HepG2 (cell line): ENCODE measurements around the gene THOC6. TPM values are rescaled to one million over a fixed set of nuclear protein-coding genes. Genes with fewer than 3 reads are reported as not detected.

ENCODE experiments used
- AGO2 ChIP-seq: fragments of 200-400 bp; formaldehyde crosslinking; optimal IDR thresholded peaks from 2 replicates; pipeline ENCODE3; 2017; ENCODE audit warnings: mild to moderate bottlenecking, low read depth, low read length, moderate library complexity
- ARID3A ChIP-seq: IDR thresholded peaks from 2 replicates; pipeline ENCODE4 v1.6.1; 2012; ENCODE audit warnings: low read depth, low read length, improper control_type of control experiment
- CENPX ChIP-seq: sonication (generic); formaldehyde crosslinking; IDR thresholded peaks from 2 replicates; pipeline ENCODE4 v1.9.0; 2021; ENCODE audit warnings: mild to moderate bottlenecking, missing genetic modification reagents, moderate library complexity
- ESRRA ChIP-seq: sonication (generic); formaldehyde crosslinking; IDR thresholded peaks from 2 replicates; pipeline ENCODE4 v1.5.1; 2020; ENCODE audit warnings: mild to moderate bottlenecking, low read depth, missing genetic modification reagents
- GZF1 ChIP-seq: sonication (generic); formaldehyde crosslinking; IDR thresholded peaks from 2 replicates; pipeline ENCODE4 v1.5.1; 2020; ENCODE audit warnings: mild to moderate bottlenecking, missing genetic modification reagents
- HNRNPLL ChIP-seq: fragments of 200-400 bp; formaldehyde crosslinking; IDR thresholded peaks from 2 replicates; pipeline ENCODE4 v1.6.1; 2017; ENCODE audit warnings: mild to moderate bottlenecking, low read depth, low read length; ENCODE audit not compliant: poor library complexity, severe bottlenecking
- KDM2A ChIP-seq: sonication (generic); formaldehyde crosslinking; IDR thresholded peaks from 2 replicates; pipeline ENCODE4 v1.4.0; 2020; ENCODE audit warnings: low read depth, missing genetic modification reagents, borderline replicate concordance
- NR2F1 ChIP-seq, 2 experiments: fragments of 450-650 bp in 1 of 2; formaldehyde crosslinking in 1 of 2; IDR thresholded peaks; 2 replicates each; pipeline versions ENCODE4 v1.5.0 to v1.6.1; 2016 to 2020; ENCODE audit warnings: mild to moderate bottlenecking in 1 of 2, missing compliant biosample characterization in 1 of 2, missing genetic modification reagents in 1 of 2, moderate library complexity in 1 of 2
- PAX8 ChIP-seq: sonication (generic); formaldehyde crosslinking; IDR thresholded peaks from 2 replicates; pipeline ENCODE4 v1.8.0; 2022; ENCODE audit warnings: mild to moderate bottlenecking, missing genetic modification reagents, borderline replicate concordance
- PPARG ChIP-seq: conservative IDR thresholded peaks from 2 replicates; pipeline ENCODE4 v1.6.1; 2016; ENCODE audit warnings: missing biosample characterization, missing genetic modification reagents
- RBM39 ChIP-seq: fragments of 200-400 bp; formaldehyde crosslinking; IDR thresholded peaks from one replicate; pipeline ENCODE4 v1.6.1; 2018; ENCODE audit warnings: antibody characterized with exemption, mild to moderate bottlenecking, low read depth, low read length; ENCODE audit not compliant: poor library complexity, severe bottlenecking
- SMYD3 ChIP-seq: sonication (generic); formaldehyde crosslinking; IDR thresholded peaks from 2 replicates; pipeline ENCODE4 v1.8.1; 2023; ENCODE audit warnings: mild to moderate bottlenecking, missing genetic modification reagents
- STAG1 ChIP-seq: sonication (generic); formaldehyde crosslinking; IDR thresholded peaks from 2 replicates; pipeline ENCODE4 v1.4.0; 2020; ENCODE audit warnings: missing genetic modification reagents
- TFAP4 ChIP-seq: sonication (generic); IDR thresholded peaks from 2 replicates; pipeline ENCODE4 v1.6.1; 2016; ENCODE audit warnings: low read depth, borderline replicate concordance
- THYN1 ChIP-seq: sonication (generic); formaldehyde crosslinking; IDR thresholded peaks from 2 replicates; pipeline ENCODE4 v1.8.1; 2023; ENCODE audit warnings: low read depth, mild to moderate bottlenecking, moderate library complexity, missing genetic modification reagents, borderline replicate concordance
- ZBTB1 ChIP-seq: sonication (generic); formaldehyde crosslinking; IDR thresholded peaks from 2 replicates; pipeline ENCODE4 v1.4.0; 2020; ENCODE audit warnings: missing genetic modification reagents, borderline replicate concordance
- ZNF547 ChIP-seq: sonication (generic); formaldehyde crosslinking; IDR thresholded peaks from 2 replicates; pipeline ENCODE4 v1.5.1; 2020; ENCODE audit warnings: mild to moderate bottlenecking, missing genetic modification reagents
- polyA plus RNA-seq, 8 experiments: library from polyadenylated mRNA; depleted of rRNA in 3 of 8; stranded (reverse) in 7 of 8; unstranded in 1 of 8; fragments of >200 nt; fragmentation: Illumina TruSeq in 4 of 8; extraction: Trizol in 4 of 8; gene quantifications; 2 replicates each; pipeline versions ENCODE4 v1.2.1 to v1.2.3, GENCODE V29; 2011 to 2016; ENCODE audit warnings: low read depth in 4 of 8, missing spikeins in 1 of 8, mixed read lengths in 1 of 8; ENCODE audit not compliant: insufficient read depth in 1 of 8
- total RNA-seq, 5 experiments: library from RNA; depleted of rRNA; stranded (reverse); fragments of >200 nt; fragmentation: Illumina TruSeq; extraction: Trizol; gene quantifications; 2 replicates each; pipeline ENCODE4 v1.2.3, GENCODE V29; 2016; ENCODE audit warnings: low read depth in 1 of 5
- TF ChIP-seq, protein P1 (sequence below): sonication (generic); formaldehyde crosslinking; IDR thresholded peaks from 2 replicates; pipeline ENCODE4 v1.4.0; 2020; ENCODE audit warnings: mild to moderate bottlenecking, missing genetic modification reagents
- TF ChIP-seq, protein P2 (sequence below): sonication (generic); formaldehyde crosslinking; IDR thresholded peaks from 2 replicates; pipeline ENCODE4 v1.5.0; 2020; ENCODE audit warnings: mild to moderate bottlenecking, missing genetic modification reagents
- TF ChIP-seq, protein P3 (sequence below): IDR thresholded peaks from 2 replicates; pipeline ENCODE4 v1.6.1; 2012; ENCODE audit warnings: inconsistent platforms
- TF ChIP-seq, protein P4 (sequence below): sonication (generic); formaldehyde crosslinking; IDR thresholded peaks from 2 replicates; pipeline ENCODE4 v1.4.0; 2020; ENCODE audit warnings: missing genetic modification reagents
- TF ChIP-seq, protein P5 (sequence below): IDR thresholded peaks from 2 replicates; pipeline ENCODE4 v1.6.1; 2016; ENCODE audit warnings: low read depth, borderline replicate concordance

Gene THOC6
- total and polyA plus RNA-seq, 2 of the 13 experiments (the other 11 are each of a cell fraction or from before 2014, with no cell fraction given), result 32.1 to 37.0 TPM

GRCh38 chr16:3029491-3030221, 5.8 kb downstream of the THOC6 start (continued):
- TF ChIP-seq, protein P1, sequence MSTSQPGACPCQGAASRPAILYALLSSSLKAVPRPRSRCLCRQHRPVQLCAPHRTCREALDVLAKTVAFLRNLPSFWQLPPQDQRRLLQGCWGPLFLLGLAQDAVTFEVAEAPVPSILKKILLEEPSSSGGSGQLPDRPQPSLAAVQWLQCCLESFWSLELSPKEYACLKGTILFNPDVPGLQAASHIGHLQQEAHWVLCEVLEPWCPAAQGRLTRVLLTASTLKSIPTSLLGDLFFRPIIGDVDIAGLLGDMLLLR, result no peak
- TF ChIP-seq SMYD3 (no peak), PAX8 (CRISPR knock-in tag) (no peak), NR2F1 (CRISPR knock-in tag; IDR thresholded peaks at IDR 0.05) (0 out of 4 replicates have a peak, but pooled peaks of 1 of the 2 experiments have one; percentile 4), TFAP4 (no peak), HNRNPLL (peak; percentile 66), STAG1 (CRISPR knock-in tag) (no peak), ZBTB1 (CRISPR knock-in tag) (0 out of 2 replicates have a peak, but pooled peaks have one; percentile 52), KDM2A (CRISPR knock-in tag) (peak; percentile 81; the same call in 1 of the 2 replicates), ARID3A (no peak), RBM39 (no peak), PPARG (CRISPR knock-in tag) (no peak), THYN1 (CRISPR knock-in tag) (no peak), ZNF547 (no peak), AGO2 (peak; percentile 68), GZF1 (CRISPR knock-in tag) (no peak), CENPX (no peak), ESRRA (CRISPR knock-in tag) (no peak)
- TF ChIP-seq, protein P2, sequence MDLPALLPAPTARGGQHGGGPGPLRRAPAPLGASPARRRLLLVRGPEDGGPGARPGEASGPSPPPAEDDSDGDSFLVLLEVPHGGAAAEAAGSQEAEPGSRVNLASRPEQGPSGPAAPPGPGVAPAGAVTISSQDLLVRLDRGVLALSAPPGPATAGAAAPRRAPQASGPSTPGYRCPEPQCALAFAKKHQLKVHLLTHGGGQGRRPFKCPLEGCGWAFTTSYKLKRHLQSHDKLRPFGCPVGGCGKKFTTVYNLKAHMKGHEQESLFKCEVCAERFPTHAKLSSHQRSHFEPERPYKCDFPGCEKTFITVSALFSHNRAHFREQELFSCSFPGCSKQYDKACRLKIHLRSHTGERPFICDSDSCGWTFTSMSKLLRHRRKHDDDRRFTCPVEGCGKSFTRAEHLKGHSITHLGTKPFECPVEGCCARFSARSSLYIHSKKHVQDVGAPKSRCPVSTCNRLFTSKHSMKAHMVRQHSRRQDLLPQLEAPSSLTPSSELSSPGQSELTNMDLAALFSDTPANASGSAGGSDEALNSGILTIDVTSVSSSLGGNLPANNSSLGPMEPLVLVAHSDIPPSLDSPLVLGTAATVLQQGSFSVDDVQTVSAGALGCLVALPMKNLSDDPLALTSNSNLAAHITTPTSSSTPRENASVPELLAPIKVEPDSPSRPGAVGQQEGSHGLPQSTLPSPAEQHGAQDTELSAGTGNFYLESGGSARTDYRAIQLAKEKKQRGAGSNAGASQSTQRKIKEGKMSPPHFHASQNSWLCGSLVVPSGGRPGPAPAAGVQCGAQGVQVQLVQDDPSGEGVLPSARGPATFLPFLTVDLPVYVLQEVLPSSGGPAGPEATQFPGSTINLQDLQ (CRISPR knock-in tag), result no peak
- TF ChIP-seq, protein P3, sequence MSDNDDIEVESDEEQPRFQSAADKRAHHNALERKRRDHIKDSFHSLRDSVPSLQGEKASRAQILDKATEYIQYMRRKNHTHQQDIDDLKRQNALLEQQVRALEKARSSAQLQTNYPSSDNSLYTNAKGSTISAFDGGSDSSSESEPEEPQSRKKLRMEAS, result peak; percentile 76
- TF ChIP-seq, protein P4, sequence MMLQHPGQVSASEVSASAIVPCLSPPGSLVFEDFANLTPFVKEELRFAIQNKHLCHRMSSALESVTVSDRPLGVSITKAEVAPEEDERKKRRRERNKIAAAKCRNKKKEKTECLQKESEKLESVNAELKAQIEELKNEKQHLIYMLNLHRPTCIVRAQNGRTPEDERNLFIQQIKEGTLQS, result no peak
- TF ChIP-seq, protein P5, sequence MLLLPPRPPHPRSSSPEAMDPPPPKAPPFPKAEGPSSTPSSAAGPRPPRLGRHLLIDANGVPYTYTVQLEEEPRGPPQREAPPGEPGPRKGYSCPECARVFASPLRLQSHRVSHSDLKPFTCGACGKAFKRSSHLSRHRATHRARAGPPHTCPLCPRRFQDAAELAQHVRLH (CRISPR knock-in tag), result no peak
